ENCODE results near the gene KEL.
A peak's percentile ranks its signal among the peaks of the same experiment; 100 is the strongest.

KEL gene

DNA sequence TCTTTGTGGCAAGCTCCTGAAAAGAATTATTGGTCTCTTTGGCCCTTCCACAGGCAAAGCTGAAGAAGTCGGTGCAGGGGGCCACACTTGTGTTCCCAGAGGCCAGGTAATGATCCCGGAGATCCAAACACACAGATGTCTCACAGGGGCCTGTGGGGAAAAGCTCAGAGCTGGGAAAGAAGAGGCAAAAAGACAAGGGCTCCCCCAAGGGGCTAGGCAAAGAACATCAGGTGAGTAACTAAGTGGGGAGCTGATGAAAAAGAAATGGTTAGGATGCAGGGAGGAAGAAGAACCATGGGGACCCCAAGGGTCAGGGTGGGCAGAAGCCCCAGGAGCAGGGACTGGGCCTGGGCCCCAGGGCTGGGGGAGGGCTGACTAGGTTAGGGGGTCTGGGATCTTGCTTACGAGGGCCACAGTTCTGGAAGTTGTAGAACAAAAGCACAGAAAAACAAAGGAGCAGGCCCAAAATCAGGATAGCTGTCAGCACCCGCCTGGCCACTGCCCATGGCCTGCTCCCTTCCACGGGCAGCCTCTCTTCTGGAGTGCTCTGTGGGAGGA is 1.1 kb downstream of the KEL start:
- peak; percentile 42 for DNase-seq (ENCODE audit: low spot score)

DNA sequence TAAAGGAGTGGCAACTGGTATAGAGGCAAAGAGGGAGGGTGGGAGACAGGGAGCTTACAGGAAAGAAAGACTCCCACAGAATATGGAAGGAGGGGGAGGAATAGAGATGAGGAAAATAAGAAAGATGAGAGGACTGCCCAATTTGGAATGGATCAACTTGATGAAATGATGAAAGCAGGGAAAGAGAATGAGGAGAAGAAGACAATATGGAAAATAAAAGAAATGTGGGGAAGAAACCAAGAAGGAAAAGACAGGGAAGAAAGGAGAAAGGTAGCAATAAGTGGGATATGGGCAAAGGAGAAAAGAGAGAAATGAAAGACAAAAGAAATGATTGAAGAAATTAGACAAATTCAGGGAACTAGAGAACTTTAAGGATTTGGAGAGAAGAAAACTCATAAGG is 3.0 kb downstream of the KEL start:
- DNase-seq (ENCODE audit: low spot score), result no peak

DNA sequence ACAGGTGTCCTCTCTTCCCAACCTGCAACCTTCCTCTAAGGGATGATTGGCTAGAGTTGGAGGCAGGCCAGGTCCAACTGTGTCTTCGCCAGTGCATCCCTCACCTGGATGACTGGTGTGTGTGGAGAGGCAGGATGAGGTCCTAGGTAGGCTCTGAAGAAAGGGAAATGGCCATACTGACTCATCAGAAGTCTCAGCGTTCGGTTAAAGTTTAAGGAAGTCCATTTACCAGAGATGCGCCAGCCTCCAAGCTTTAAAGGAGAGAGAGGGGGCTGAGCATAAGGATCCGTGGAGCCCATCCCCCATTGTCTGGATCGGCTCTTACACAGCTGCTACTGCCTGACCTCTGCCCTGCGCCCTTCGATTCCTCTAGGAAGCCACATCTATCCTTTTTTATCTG is 4.4 kb downstream of the KEL start:
- no peak for DNase-seq (ENCODE audit: low spot score)

DNA sequence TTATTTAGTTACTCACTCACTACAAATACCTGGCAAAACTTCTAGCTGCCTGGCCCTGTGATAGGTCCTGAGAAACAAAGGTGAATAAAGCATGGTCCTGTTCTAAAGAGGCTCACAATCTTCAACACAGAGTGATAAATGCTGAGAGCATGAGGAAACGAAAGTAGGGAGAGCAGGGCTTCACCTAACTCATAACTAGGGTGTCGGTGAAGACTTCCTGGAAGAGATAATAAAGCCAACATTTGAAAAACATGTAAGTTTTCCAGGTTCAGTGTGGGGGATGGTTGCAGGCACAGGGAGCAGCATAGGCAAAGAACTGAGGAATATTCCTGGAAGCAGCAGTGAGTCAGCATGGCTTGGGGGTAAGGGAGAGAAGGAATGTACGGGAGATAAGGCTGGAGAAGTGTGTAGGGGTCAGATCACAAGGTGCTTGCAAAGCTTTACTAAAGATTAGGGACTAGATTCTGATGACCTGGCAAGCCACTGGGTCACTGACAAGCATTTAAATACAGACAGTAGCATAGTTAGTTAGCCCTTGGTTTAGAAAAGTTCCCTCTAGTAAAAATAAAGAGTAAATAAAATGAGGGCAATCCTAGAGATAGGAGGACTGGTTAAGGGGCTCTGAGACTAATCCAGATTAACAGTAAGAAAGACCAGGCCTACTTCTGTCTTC is 5.1 kb downstream of the KEL start:
- peak; percentile 19 for DNase-seq (ENCODE audit: low spot score)

DNA sequence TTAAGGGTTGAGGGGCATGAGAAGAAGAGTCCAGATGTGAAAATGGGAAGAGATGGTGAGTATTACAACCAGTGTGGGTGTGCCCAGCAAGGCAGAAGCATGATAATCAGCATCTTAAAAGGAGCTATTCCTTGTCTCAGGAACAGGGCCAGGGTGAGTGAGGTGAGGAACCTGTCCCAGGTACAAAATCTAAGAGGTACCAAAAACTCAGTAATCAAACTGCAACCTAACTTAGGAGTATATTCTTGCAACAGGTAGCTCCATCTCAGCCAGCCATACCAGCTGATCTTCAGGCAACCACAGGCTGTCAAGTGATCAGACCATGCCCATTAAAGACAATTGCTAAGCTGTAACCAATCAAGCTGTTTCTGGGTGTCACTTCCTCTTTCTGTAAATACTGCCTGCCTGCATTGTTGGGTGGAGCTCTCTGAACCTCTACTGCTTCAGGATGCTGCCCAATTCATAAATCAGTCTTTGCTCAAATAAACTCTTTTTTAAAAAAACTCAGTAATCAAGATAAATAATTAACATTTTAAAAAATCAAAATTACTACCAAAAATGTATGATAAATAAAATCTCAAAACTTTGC is 7.4 kb downstream of the KEL start:
- DNase-seq (ENCODE audit: low spot score), result peak; percentile 82

DNA sequence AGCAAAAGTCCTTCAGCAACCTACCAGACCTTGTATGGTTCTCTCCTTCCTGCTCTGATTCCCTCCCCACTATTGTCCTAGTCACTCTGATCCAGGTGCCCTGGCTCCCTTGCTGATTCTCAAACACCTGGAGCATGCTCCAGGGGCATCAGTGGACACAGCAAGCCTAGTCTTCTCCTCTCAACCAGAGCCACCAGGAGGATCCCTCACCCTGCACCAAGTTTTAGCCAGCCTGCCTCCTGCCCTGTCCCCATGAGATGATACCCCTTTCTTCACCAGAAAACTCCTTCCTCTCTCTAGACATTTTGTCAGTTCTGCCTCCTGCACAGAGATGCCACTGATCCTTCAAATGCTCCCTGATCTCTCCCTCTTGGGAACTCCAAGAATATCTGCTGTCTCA is 11.9 kb downstream of the KEL start:
- no peak for DNase-seq (ENCODE audit: low spot score)

DNA sequence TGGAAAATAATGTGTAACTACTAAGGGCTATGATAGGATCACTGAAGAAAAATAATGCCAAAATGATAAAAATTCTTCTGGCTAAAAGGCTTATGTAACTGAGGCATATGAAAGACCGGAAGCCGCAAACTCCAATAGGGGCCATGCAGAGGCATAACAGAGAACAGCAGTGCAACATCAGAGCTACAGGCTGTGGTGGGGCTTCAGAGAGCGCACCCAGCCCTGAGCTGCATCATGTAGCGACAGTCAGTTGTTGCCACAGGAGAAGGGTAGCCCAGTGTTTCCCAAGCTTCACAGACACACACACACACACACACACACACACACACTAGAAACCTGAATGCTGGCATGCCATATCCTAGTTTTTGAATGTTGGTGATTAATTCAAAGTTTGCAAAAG is 13.6 kb downstream of the KEL start:
- DNase-seq (ENCODE audit: low spot score), result no peak

DNA sequence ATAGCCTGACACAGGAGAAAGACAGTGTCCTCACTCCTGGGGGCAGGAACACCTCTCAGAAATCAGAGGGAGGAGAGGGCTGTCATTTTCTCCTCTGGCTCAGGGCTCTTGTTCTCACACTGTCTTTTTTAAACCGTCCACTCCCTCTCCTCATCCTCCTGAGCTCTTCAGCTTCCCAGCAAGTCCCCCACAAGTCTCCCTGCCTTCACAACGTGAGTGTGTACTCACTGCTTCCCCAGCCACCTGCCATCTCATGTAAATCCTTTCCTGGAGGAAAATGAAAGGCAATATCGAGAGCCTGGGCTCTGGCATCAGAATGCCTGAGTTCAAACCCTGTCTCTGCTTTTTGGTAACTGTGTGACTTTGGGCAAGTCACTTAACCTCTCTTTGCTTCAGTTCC is 17.2 kb downstream of the KEL start:
- DNase-seq (ENCODE audit: low spot score), result no peak

DNA sequence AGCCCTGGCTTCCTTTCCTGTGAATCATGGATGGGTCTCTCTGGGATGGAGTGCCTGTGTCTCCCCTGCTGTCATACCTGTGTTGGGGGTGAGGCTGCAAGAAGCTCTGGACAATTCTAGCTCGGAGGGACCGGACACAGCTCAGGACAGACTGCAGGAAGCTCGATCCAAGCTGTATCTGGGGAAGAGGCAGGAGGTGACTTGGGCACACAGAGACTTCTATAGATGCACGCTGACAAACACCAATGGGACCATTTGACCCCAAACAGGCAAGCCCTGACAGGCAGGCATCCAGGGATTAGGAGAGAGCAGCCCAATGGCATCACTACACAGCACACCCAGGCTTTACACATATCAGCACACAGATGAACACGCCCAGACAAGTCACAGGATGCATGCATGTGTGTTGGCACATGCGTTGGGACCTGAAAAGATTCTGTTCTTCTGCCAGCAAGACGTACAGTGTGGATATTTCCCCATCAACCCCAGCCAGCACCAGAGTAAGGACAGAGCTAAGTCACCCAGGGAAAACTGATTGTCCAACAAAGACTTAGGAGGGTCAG is 18.4 kb downstream of the KEL start:
- no peak for DNase-seq (ENCODE audit: low spot score)

DNA sequence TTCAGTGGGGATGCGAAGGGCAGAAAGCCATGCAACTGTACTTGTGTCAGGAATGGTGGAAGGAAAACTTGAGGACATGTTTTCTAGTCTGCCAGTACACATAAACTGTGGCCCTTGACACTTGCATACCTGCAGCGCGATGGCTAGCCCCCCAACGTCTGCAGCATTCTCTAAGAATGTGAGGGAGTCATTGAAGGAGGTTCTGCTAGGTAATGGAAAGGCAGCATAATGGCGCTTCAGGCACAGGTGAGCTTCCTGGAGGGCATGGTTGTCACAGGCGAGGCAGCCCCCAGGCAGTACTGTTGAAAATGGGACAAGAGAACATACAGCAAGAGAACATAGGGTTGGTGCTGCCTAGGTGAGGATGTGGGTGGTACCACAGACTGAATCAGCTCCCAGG is 19.4 kb downstream of the KEL start:
- DNase-seq (ENCODE audit: low spot score), result no peak

DNA sequence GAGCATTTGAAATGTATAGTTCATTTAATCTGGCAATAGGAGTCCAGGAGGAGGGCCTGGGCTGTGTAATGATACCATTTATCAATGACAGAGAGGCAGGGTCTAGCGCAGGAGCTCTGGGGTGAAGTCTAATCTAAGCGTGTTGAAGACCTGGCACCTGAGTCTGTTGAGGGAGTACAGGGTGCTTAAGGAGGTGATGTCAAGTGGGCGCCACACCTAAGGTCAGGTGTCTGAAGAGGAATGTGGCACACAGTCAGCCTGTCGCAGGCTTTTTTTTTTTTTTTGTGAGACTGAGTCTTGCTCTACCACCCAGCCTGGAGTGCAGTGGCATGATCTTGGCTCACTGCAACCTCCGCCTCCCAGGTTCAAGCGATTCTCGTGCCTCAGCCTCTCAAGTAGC is 20.6 kb downstream of the KEL start:
- DNase-seq (ENCODE audit: low spot score), result no peak

DNA sequence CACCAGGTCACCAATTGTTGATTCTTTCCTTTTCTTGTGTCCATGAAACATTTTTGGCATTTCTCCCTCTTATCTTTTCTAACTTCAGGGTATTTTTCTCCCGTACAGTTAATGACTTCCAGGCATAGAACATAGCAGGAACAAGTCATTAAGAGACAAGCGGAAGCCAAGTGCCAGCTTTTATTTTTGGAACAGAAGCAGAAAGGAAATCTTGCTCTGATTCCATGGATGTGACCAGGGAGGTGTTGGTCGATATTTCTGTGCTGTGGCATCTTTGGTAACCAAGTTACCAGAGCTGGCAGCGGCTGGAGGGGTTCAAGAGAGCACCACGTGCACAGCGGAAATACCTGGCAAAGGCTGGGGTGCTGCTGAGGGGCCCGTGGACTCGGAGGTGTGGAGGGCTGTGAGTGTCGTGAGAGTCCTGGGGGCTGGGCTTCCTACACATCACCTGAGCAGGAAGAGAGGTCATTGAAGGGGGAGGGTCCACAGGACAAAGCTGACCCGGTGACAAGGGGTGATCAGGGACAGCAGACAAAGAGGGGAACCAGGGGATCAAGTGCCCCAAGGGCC is 21.1 kb downstream of the KEL start:
- no peak for DNase-seq (ENCODE audit: low spot score)

DNA sequence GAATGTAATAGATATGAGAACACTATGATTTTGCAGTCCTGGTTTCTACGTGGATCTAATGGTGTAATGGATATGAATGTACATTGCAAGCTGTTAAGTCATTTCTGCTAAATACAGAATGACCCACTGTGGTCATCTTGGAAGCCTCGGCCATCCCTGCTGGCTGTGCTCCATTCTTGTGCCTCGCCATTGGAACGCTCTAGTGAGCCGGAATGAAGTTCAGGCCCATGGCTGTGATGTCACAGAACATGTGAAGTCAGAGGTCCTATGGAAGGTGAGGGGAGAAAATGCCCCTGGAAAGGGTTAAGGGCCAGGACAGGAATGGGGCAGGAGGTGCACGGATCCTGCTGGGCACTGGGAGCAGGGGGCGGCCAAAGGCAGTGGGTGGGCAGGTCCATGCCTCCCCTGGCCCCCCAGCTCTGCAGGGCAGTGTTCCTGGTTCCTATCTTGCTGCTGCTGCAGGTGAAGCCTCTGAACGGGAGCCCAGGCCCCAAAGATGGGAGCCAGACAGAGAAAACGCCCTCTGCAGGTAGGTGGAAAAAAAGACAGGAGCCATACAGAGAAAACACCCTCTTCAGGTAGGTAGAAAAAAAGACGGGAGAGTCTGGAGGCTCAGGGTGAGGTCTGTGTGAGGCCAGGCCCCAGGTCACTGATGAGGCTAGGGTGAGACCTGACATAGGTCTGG is 22.8 kb downstream of the KEL start, which contains the start of gene LLCFC1:
Gene LLCFC1 (plus strand): TSS at position 259 of the 685 bp plus-strand sequence. CDS start 138 bp downstream, at position 397.
- peak; percentile 72 for DNase-seq (ENCODE audit: low spot score)

DNA sequence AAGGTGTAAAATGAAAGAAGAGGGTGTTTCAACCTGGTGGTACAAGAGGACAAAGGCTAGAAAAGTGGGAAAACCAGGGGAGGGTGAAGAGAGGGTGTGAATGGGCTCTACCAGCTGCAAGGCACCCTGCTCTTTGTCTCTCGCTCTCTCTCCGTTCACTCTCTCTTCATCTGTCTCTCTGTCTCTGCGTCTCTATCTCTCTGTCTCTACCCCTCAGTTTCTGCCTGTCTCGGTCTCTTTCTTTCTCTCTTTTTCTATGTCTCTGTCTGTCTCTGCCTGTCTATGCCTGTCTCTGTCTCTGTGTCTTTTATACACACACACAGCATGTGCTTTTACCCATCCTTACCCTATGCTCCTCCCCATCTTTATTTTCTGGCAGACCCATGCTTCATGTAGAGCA is 23.6 kb downstream of the KEL start:
- no peak for DNase-seq (ENCODE audit: low spot score)

DNA sequence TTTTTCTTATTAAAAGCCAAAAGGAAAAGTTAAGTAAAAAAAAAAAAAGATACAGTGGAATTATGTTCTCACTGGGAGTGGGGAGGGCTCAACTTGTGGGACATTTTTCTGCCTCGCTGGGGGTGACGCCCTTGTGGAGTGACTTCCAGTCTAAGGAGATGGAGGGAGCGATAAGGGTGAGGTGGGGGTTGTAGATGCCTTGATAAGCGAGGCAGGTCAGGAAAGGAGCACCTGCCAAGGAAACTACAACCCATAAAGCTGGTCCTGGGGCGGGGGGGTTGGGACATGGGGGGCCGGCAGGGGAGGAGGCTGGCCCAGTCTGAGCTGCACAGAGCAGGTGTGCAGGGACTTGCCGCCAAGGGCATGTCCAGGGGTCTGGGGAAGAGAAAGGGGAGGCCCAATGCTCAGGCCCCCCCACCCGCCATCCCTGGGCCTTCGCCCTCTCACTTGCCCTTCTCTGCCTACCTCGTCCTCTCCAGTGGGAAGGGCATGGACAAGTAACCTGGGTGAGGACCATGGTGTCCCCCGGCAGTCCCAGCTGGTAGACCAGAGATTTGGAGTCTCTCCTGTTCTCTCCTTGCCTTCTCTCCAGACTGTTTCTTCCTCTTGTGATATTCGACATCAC is 26.1 kb downstream of the KEL start:
- DNase-seq (ENCODE audit: low spot score), result no peak

DNA sequence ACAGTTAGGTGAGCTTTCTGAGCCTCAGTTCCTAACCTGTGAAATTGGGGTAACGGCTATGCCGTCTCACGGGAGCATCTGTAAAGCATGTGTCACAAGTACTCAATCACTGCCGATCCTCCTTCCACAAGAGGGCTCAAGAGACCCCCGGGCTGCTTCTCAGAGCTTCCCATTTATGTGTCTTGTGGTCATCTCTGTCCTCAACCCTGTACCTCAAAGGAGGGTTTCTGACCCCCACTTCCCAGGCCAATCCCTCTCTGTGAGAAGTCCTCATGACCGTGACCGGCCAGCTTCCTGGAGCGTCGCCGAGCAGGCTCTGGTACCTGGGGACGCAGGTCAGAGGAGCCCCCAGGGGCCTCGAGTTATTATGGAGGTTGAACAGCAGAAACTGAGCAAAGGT is 28.1 kb downstream of the KEL start:
- no peak for DNase-seq (ENCODE audit: low spot score)

DNA sequence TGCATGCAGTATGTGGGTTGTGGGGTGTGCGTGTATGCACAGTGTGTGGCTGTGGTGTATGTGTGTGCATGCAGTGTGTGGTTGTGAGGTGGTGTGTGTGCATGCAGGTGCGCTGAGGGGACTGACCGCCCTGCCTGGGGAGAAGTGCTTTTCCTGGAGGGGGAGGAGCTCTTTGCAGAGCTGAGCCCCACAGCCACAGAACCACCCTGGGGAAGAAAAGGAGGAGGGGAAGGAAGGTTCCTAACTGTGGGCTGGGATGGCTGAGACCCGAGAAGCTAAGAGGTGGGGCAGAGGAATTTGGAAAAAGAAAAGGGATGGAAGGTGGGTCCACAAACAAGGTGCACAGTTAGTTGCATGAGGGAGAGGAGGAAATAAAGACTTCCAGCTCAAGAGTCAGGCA is 28.5 kb downstream of the KEL start, which contains the start of gene TRPV5:
Gene TRPV5 (minus strand): TSS at position 123 of the 400 bp plus-strand sequence. CDS start 287 bp downstream, outside the sequence.
- no peak for DNase-seq (ENCODE audit: low spot score)

DNA sequence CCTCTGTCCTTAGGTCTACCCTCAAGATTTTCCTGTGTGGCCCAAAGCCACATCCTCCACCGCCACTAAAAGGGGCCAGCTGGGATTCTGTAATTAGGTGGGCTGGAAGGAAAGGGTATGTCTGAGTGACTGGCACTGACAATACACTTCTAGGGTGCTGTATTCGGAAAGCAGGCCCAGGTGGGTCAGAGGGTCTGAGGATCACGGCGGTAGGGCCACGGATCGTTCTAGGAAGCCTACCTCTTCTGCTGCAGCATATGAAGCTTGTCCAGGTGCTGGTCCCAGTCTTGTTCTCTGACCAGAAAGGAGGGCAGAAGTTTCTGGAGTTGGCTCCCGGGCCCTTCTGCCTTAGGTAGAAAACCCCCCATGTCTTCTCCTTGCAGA is 29.1 kb downstream of the KEL start:
- DNase-seq (ENCODE audit: low spot score), result no peak

DNA sequence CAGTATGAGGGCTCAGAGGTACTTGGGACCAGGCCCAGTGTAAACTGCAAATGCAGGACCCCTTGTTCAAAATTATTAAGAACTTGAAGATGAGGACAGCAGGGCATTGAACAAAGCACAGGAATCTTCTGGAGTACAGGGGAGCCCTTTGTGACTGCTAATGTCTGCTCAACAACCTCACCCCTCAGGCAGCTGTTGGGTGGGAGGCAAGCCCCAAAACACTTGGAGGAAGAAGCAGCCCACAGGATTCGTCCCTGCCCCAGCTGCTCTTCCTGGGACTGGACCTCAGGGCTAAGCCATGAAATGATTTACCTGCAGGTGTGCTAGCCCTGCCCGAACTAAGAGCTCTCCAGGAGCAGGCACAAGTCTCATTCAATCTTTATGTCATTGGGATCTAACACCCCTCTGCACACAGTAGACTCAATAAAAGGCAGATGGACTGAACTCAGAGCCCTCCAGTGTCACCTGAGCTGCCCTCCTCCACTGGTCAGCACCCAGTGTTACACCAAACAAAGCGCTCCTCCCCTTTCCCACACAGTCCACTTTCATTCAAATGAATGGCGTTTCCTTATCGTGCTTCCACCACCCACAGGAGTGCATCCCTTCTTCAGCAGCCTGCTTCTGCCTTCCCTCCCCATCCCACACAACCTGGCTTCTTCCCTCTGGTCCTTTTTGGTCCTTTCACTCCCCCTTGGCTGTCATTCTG is 29.6 kb downstream of the KEL start:
- no peak for DNase-seq (ENCODE audit: low spot score)

DNA sequence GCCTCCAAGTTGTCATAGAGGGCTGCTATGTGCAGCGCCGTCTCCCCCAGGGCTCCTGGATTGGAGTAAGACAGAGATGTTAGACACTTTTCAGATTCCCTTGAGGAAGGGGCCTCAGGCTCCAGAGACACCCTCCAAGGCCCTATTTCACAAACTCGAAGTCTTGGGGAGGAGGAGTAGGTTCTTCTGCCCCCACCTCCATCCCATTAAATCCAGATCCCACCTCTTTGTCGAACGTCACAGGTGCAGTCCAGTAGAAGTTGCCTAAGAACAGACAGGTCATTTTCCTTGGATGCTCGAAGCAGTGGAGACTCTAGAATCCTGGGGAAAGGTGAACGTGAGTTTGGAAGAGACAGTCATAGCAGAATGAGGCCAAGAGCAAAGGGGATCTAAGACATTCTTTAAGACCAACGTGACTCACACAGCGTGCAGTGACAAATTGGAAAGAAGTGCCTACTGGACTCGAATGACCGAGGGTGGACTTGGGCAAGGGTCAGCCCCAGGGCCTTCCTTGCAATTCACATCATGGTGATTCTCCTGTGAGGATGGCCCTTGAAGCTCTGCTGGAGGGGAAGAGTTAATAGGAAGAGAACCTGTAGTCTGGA is 31.9 kb downstream of the KEL start:
- DNase-seq (ENCODE audit: low spot score), result no peak

DNA sequence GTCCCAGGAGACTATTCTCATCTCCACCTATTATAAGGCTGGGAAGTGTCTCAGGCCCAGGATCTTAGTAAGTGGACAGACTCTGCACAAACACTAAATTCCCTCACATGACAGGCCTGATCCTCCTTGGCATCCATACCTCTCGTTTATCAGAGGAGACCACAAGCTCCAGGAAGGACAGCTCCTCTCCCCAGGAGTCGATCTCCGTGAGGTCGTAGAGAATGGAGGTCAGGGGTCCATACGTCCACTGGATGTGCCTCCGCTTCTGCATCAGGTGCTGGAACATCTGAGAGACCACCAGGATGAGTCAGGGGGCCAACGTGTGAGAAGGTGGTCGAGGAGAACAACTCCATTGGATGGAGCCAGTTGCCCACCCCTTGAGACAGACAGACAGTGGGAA is 34.2 kb downstream of the KEL start:
- no peak for DNase-seq (ENCODE audit: low spot score)

Measured in NAMALWA (cell line).